Fibroblast of skin of back (primary cell): ENCODE results near the gene MAP4K4.
"Not testable (repeated sequence)": the region's sequence is repeated elsewhere in the genome, so short reads cannot be mapped to it uniquely, and the experiment has no call there.

Source experiments
- DNase-seq: peaks from one replicate; pipeline ENCODE4 v3.0.0-alpha.2; 2013

Gene MAP4K4

GRCh38 chr2:101924311-101924710 lies 226.8 kb downstream of the MAP4K4 start:
- not testable (repeated sequence) for DNase-seq

- DNase-seq = no peak
Observed at GRCh38 chr2:101930019-101930418, 232.5 kb downstream of the MAP4K4 start.

GRCh38 chr2:101930847-101931246 lies 233.3 kb downstream of the MAP4K4 start:
- no peak for DNase-seq

GRCh38 chr2:101931402-101931801 lies 233.9 kb downstream of the MAP4K4 start:
- DNase-seq = no peak

- DNase-seq = not testable (repeated sequence)
Observed at GRCh38 chr2:101935764-101936163, 238.3 kb downstream of the MAP4K4 start.

- no peak for DNase-seq
Observed at GRCh38 chr2:101942851-101943250, 245.3 kb downstream of the MAP4K4 start.
